ENCODE results near the gene PLVAP. TPM values are rescaled to one million over a fixed set of nuclear protein-coding genes. Genes with fewer than 3 reads are reported as not detected.

The PLVAP gene
- not detected in 2 replicates for total RNA-seq

- peaks cover 5% of the 10 kb centered on the region for H3K27me3 Mint-ChIP-seq (ENCODE audit: low read depth)
- peaks cover 4% of the 10 kb centered on the region for H3K36me3 Mint-ChIP-seq (ENCODE audit: low read depth)
- no peak within 1 kb of the TSS for H3K27ac Mint-ChIP-seq
- H3K4me1 Mint-ChIP-seq (ENCODE audit: low read depth) = no peaks in the 10 kb centered on the region
- no peak for DNase-seq (ENCODE audit: low spot score)
- intact Hi-C loops (cut with micrococcal nuclease) = no loop called here
- H3K4me3 Mint-ChIP-seq (ENCODE audit: low read depth) = no peak within 1 kb of the TSS
- H3K9me3 Mint-ChIP-seq = peaks cover 4% of the 10 kb centered on the region
Measured at GRCh38 chr19:17376935-17377600, at the start of gene PLVAP. Gene PLVAP (minus strand): TSS chr19:17377342. CDS start chr19:17377288, 54 bp downstream.

- intact Hi-C loops (cut with micrococcal nuclease) = no loop called here
- H3K27ac Mint-ChIP-seq = no peak overlapping the region
- DNase-seq (ENCODE audit: low spot score) = peak; percentile 21
- H3K9me3 Mint-ChIP-seq = no peaks in the 10 kb centered on the region
- no peak overlapping the region for H3K4me3 Mint-ChIP-seq (ENCODE audit: low read depth)
- H3K4me1 Mint-ChIP-seq (ENCODE audit: low read depth) = peaks cover 6% of the 10 kb centered on the region
- H3K27me3 Mint-ChIP-seq (ENCODE audit: low read depth) = no peaks in the 10 kb centered on the region
- H3K36me3 Mint-ChIP-seq (ENCODE audit: low read depth) = peaks cover 15% of the 10 kb centered on the region
Measured at GRCh38 chr19:17424743-17425365, 47.7 kb upstream of the PLVAP start.

GRCh38 chr19:17423429-17424208 lies 46.5 kb upstream of the PLVAP start:
- H3K27ac Mint-ChIP-seq = no peak overlapping the region
- H3K27me3 Mint-ChIP-seq (ENCODE audit: low read depth) = no peaks in the 10 kb centered on the region
- peaks cover 15% of the 10 kb centered on the region for H3K36me3 Mint-ChIP-seq (ENCODE audit: low read depth)

GRCh38 chr19:17421942-17422341 lies 44.8 kb upstream of the PLVAP start:
- Mint-ChIP-seq H3K4me1 (ENCODE audit: low read depth) (peaks cover 12% of the 10 kb centered on the region), H3K4me3 (ENCODE audit: low read depth) (no peak overlapping the region), H3K27me3 (ENCODE audit: low read depth) (no peaks in the 10 kb centered on the region), H3K36me3 (ENCODE audit: low read depth) (peaks cover 21% of the 10 kb centered on the region), H3K27ac (no peak overlapping the region), H3K9me3 (no peaks in the 10 kb centered on the region)
- DNase-seq (ENCODE audit: low spot score) = no peak
- intact Hi-C loops (cut with micrococcal nuclease) = no loop called here

More at GRCh38 chr19:17423429-17424208, 46.5 kb upstream of the PLVAP start:
- no peaks in the 10 kb centered on the region for H3K9me3 Mint-ChIP-seq
- no peak overlapping the region for H3K4me3 Mint-ChIP-seq (ENCODE audit: low read depth)
- peaks cover 12% of the 10 kb centered on the region for H3K4me1 Mint-ChIP-seq (ENCODE audit: low read depth)
- no peak for DNase-seq (ENCODE audit: low spot score)
- intact Hi-C loops (cut with micrococcal nuclease) = no loop called here

- Mint-ChIP-seq H3K27me3 (ENCODE audit: low read depth) (no peaks in the 10 kb centered on the region), H3K4me3 (ENCODE audit: low read depth) (peak overlapping the region; percentile 90), H3K27ac (peak overlapping the region; percentile 60), H3K4me1 (ENCODE audit: low read depth) (peaks cover 12% of the 10 kb centered on the region), H3K36me3 (ENCODE audit: low read depth) (peaks cover 27% of the 10 kb centered on the region), H3K9me3 (no peaks in the 10 kb centered on the region)
- DNase-seq (ENCODE audit: low spot score) = peak; percentile 20
- intact Hi-C loops (cut with micrococcal nuclease) = no loop called here
Measured at GRCh38 chr19:17420475-17420924, 43.4 kb upstream of the PLVAP start.

GRCh38 chr19:17419621-17420474 lies 42.7 kb upstream of the PLVAP start, which contains the start of gene MVB12A:
Gene MVB12A (plus strand): TSS chr19:17420047. CDS start chr19:17420136, 89 bp downstream.
- intact Hi-C loops (cut with micrococcal nuclease) = loop anchor here (1.0 kb wide), 1 partner anchor 15 kb away; the partner anchor contains the start of gene BST2
- peak within 1 kb of the TSS; percentile 88 for H3K27ac Mint-ChIP-seq
- peak; percentile 94 for DNase-seq (ENCODE audit: low spot score)
- H3K4me1 Mint-ChIP-seq (ENCODE audit: low read depth) = peaks cover 12% of the 10 kb centered on the region
- no peaks in the 10 kb centered on the region for H3K27me3 Mint-ChIP-seq (ENCODE audit: low read depth)
- peaks cover 33% of the 10 kb centered on the region for H3K36me3 Mint-ChIP-seq (ENCODE audit: low read depth)
- peak within 1 kb of the TSS; percentile 90 for H3K4me3 Mint-ChIP-seq (ENCODE audit: low read depth)
- H3K9me3 Mint-ChIP-seq = no peaks in the 10 kb centered on the region

- intact Hi-C loops (cut with micrococcal nuclease) = loop anchor here (1.0 kb wide), 1 partner anchor 14 kb away; the partner anchor contains the start of gene BST2
- Mint-ChIP-seq H3K4me3 (ENCODE audit: low read depth) (peak overlapping the region; percentile 90), H3K9me3 (no peaks in the 10 kb centered on the region), H3K4me1 (ENCODE audit: low read depth) (peaks cover 11% of the 10 kb centered on the region), H3K27me3 (ENCODE audit: low read depth) (no peaks in the 10 kb centered on the region), H3K36me3 (ENCODE audit: low read depth) (peaks cover 35% of the 10 kb centered on the region), H3K27ac (peak overlapping the region; percentile 88)
- no peak for DNase-seq (ENCODE audit: low spot score)
Measured at GRCh38 chr19:17419154-17419620, 42.0 kb upstream of the PLVAP start.

- intact Hi-C loops (cut with micrococcal nuclease) = loop anchor here (1.0 kb wide), 1 partner anchor 13 kb away; the partner anchor contains the start of gene BST2
- Mint-ChIP-seq H3K36me3 (ENCODE audit: low read depth) (peaks cover 38% of the 10 kb centered on the region), H3K9me3 (no peaks in the 10 kb centered on the region), H3K27me3 (ENCODE audit: low read depth) (no peaks in the 10 kb centered on the region), H3K4me1 (ENCODE audit: low read depth) (peaks cover 11% of the 10 kb centered on the region), H3K27ac (peak overlapping the region; percentile 88), H3K4me3 (ENCODE audit: low read depth) (peak overlapping the region; percentile 90)
- DNase-seq (ENCODE audit: low spot score) = no peak
Measured at GRCh38 chr19:17418710-17419109, 41.6 kb upstream of the PLVAP start.

GRCh38 chr19:17415121-17415520 lies 38.0 kb upstream of the PLVAP start:
- Mint-ChIP-seq H3K36me3 (ENCODE audit: low read depth) (peaks cover 44% of the 10 kb centered on the region), H3K9me3 (no peaks in the 10 kb centered on the region), H3K27me3 (ENCODE audit: low read depth) (no peaks in the 10 kb centered on the region), H3K4me3 (ENCODE audit: low read depth) (no peak overlapping the region), H3K4me1 (ENCODE audit: low read depth) (peaks cover 17% of the 10 kb centered on the region), H3K27ac (no peak overlapping the region)
- no peak for DNase-seq (ENCODE audit: low spot score)
- intact Hi-C loops (cut with micrococcal nuclease) = no loop called here

GRCh38 chr19:17414097-17414496 lies 37.0 kb upstream of the PLVAP start:
- H3K36me3 Mint-ChIP-seq (ENCODE audit: low read depth) = peaks cover 44% of the 10 kb centered on the region
- H3K4me1 Mint-ChIP-seq (ENCODE audit: low read depth) = peaks cover 12% of the 10 kb centered on the region
- no peak overlapping the region for H3K4me3 Mint-ChIP-seq (ENCODE audit: low read depth)
- H3K27me3 Mint-ChIP-seq (ENCODE audit: low read depth) = no peaks in the 10 kb centered on the region
- intact Hi-C loops (cut with micrococcal nuclease) = no loop called here
- H3K9me3 Mint-ChIP-seq = no peaks in the 10 kb centered on the region
- H3K27ac Mint-ChIP-seq = no peak overlapping the region
- no peak for DNase-seq (ENCODE audit: low spot score)

GRCh38 chr19:17411801-17412200 lies 34.7 kb upstream of the PLVAP start:
- H3K36me3 Mint-ChIP-seq (ENCODE audit: low read depth) = peaks cover 47% of the 10 kb centered on the region
- no peaks in the 10 kb centered on the region for H3K9me3 Mint-ChIP-seq
- H3K27ac Mint-ChIP-seq = no peak overlapping the region
- no peaks in the 10 kb centered on the region for H3K27me3 Mint-ChIP-seq (ENCODE audit: low read depth)
- no peak overlapping the region for H3K4me3 Mint-ChIP-seq (ENCODE audit: low read depth)
- intact Hi-C loops (cut with micrococcal nuclease) = no loop called here
- H3K4me1 Mint-ChIP-seq (ENCODE audit: low read depth) = peaks cover 19% of the 10 kb centered on the region
- DNase-seq (ENCODE audit: low spot score) = no peak

GRCh38 chr19:17409990-17410389 lies 32.8 kb upstream of the PLVAP start:
- no peaks in the 10 kb centered on the region for H3K9me3 Mint-ChIP-seq
- H3K4me1 Mint-ChIP-seq (ENCODE audit: low read depth) = peaks cover 31% of the 10 kb centered on the region
- intact Hi-C loops (cut with micrococcal nuclease) = loop anchor here (5.0 kb wide), 3 partner anchors 57 to 103 kb away; partner anchors contain the start of genes DDA1, GTPBP3 and MRPL34
- H3K4me3 Mint-ChIP-seq (ENCODE audit: low read depth) = no peak overlapping the region
- H3K27me3 Mint-ChIP-seq (ENCODE audit: low read depth) = no peaks in the 10 kb centered on the region
- peaks cover 39% of the 10 kb centered on the region for H3K36me3 Mint-ChIP-seq (ENCODE audit: low read depth)
- DNase-seq (ENCODE audit: low spot score) = no peak
- no peak overlapping the region for H3K27ac Mint-ChIP-seq

All from activated T-helper 2 cell treated with anti-CD3 and anti-CD28 coated beads, Interferon-gamma antibody, Interleukin-2, Interleukin-4, amounts not matched to agents 10 μg/mL and 5 μg/mL and 100 μg/mL, durations not matched to agents 14 hours and 24 hours and 36 hours (primary cell).